A549 treated with dexamethasone at 1 μM for 4 hours (cell line): ENCODE data around the gene ZWINT. TPM values are rescaled to one million over a fixed set of nuclear protein-coding genes. Genes with fewer than 3 reads are reported as not detected.

Experiments used
- total RNA-seq: library from RNA; stranded (reverse); fragments of 200-300 nt; extraction: Qiagen RNA extraction; gene quantifications from 5 replicates; pipeline ENCODE4 v1.2.3, GENCODE V29; 2022

ZWINT gene, protein sequence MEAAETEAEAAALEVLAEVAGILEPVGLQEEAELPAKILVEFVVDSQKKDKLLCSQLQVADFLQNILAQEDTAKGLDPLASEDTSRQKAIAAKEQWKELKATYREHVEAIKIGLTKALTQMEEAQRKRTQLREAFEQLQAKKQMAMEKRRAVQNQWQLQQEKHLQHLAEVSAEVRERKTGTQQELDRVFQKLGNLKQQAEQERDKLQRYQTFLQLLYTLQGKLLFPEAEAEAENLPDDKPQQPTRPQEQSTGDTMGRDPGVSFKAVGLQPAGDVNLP
- total RNA-seq = 79.0 to 98.8 TPM (median 83.4 TPM) in 5 replicates

GRCh38 chr10:56360967-56361612, at the start of gene ZWINT:
Gene ZWINT, minus strand, starts transcription at chr10:56361259. Its CDS starts 23 bp downstream, at chr10:56361236.

